Measurements from ENCODE around the gene PCSK2. TPM values are rescaled to one million over a fixed set of nuclear protein-coding genes. Genes with fewer than 3 reads are reported as not detected.

Gene PCSK2
- total and polyA plus RNA-seq, 4 donors: 0.51 to 9.8 (median 1.5) TPM

DNA sequence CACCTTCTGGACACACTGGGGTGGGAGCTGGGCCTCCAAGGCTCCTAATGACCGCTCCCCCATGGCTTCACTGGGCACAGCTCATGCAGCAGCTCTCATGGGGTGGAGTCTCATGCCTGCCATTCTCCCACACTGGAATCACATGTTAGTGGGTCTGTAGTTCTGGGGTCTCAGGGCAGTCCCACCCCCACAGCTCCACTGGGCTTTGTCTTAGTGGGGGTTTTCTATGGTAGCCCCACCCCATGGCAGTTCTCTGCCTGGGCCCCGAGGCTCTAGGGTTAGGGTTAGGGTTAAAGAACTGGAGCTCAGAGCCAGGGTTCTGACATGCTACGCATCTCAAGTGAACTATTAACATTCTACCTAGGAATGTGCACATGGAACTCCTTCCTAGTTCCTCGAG is 139.0 kb downstream of the PCSK2 start:
- Histone ChIP-seq H3K9ac (ENCODE audit: insufficient read depth in 1 of 2, low read length in 2 of 2) (no peak overlapping the region), H3K9me3 (ENCODE audit: control insufficient read depth in 4 of 4, insufficient read depth in 3 of 4, low read length in 3 of 4) (peaks cover 0 to 3% (median 0%) of the 10 kb centered on the region in 4 donors), H3K4me1 (ENCODE audit: control insufficient read depth in 5 of 5, insufficient read depth in 5 of 5, low read length in 5 of 5) (no peaks in the 10 kb centered on the region), H3K27me3 (ENCODE audit: control insufficient read depth in 3 of 3, insufficient read depth in 3 of 3, low read length in 2 of 3) (no peaks in the 10 kb centered on the region), H3K27ac (ENCODE audit: low read depth in 1 of 2, low read length in 1 of 2) (no peak overlapping the region), H3K4me3 (no peak overlapping the region), H3K36me3 (ENCODE audit: control insufficient read depth in 4 of 4, insufficient read depth in 4 of 4, low read length in 4 of 4) (no peaks in the 10 kb centered on the region)
- WGBS, 2 donors: 76 to 86% methylated on average over 4 of the region's 4 CpGs
- TF ChIP-seq, protein P1, sequence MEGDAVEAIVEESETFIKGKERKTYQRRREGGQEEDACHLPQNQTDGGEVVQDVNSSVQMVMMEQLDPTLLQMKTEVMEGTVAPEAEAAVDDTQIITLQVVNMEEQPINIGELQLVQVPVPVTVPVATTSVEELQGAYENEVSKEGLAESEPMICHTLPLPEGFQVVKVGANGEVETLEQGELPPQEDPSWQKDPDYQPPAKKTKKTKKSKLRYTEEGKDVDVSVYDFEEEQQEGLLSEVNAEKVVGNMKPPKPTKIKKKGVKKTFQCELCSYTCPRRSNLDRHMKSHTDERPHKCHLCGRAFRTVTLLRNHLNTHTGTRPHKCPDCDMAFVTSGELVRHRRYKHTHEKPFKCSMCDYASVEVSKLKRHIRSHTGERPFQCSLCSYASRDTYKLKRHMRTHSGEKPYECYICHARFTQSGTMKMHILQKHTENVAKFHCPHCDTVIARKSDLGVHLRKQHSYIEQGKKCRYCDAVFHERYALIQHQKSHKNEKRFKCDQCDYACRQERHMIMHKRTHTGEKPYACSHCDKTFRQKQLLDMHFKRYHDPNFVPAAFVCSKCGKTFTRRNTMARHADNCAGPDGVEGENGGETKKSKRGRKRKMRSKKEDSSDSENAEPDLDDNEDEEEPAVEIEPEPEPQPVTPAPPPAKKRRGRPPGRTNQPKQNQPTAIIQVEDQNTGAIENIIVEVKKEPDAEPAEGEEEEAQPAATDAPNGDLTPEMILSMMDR (IDR thresholded peaks at IDR 0.05; ENCODE audit: control extremely low read depth, extremely low read depth): no peak
- DNase-seq (no peak), ATAC-seq (ENCODE audit: insufficient read depth, low FRiP score) (no peak)

DNA sequence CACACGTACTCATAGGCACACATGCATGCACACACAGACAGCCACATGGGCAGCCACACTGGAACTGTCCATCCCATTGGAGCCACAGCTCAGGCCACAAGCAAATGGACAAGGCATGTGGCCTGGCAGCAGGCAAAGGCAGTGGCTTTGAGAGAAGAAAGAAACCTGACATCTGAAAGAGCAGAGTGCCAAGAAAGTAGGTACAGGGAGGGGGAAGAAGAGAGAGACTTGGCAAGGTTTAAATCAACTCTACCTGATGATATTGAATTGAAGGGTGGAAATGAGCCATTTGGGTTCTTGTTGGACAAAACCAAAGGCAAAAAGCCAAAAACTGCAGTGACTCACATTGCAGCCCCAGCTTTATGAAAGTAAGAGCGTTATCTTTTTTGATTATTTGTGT is 142.7 kb downstream of the PCSK2 start:
- no peaks in the 10 kb centered on the region for H3K36me3 ChIP-seq (ENCODE audit: control insufficient read depth in 4 of 4, insufficient read depth in 4 of 4, low read length in 4 of 4)
- no peaks in the 10 kb centered on the region for H3K4me1 ChIP-seq (ENCODE audit: control insufficient read depth in 5 of 5, insufficient read depth in 5 of 5, low read length in 5 of 5)
- DNase-seq (no peak), ATAC-seq (ENCODE audit: insufficient read depth, low FRiP score) (no peak)
- H3K27me3 ChIP-seq (ENCODE audit: control insufficient read depth in 3 of 3, insufficient read depth in 3 of 3, low read length in 2 of 3): peaks cover 0 to 2% (median 0%) of the 10 kb centered on the region in 3 donors
- H3K9me3 ChIP-seq (ENCODE audit: control insufficient read depth in 4 of 4, insufficient read depth in 3 of 4, low read length in 3 of 4): peaks cover 0 to 5% (median 0%) of the 10 kb centered on the region in 4 donors
- TF ChIP-seq, protein P1 (IDR thresholded peaks at IDR 0.05; ENCODE audit: control extremely low read depth, extremely low read depth): no peak
- H3K4me3 ChIP-seq: no peak overlapping the region
- 84 to 94% methylated on average over 2 of the region's 2 CpGs for WGBS, 2 donors
- no peak overlapping the region for H3K9ac ChIP-seq (ENCODE audit: insufficient read depth in 1 of 2, low read length in 2 of 2)
- H3K27ac ChIP-seq (ENCODE audit: low read depth in 1 of 2, low read length in 1 of 2): no peak overlapping the region

DNA sequence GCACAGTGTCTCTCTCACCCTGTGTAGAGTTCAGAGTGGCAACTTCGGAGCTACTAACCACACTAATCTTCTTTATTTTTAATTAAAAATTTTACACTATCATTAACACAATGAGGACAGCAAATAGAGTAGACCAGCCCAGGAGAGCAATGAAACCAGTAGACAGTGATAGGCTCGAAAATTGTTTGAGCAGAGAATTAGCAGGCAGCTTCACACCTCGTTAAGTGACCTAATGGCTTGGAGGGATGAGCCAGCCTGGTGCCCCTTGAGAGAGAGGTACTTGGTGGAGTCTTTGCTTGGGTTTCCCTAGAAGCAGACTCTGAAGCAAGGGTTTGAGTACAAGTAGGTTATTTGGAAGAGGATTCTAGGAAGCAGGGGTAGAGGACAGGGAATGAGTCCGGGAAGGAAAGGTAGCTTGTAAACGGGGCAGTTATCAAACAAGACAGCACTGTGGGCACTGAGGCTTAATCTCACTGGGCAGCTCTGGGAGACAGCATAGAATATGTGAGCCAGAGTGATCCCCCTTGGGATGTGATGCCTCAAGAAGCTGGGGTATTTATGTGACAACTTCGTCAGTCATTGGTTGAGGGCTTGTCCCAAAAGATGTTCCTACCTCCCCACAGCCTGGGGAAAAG is 146.1 kb downstream of the PCSK2 start:
- no peaks in the 10 kb centered on the region for H3K4me1 ChIP-seq (ENCODE audit: control insufficient read depth in 5 of 5, insufficient read depth in 5 of 5, low read length in 5 of 5)
- no peak for ATAC-seq (ENCODE audit: insufficient read depth, low FRiP score)
- peaks cover 0 to 2% (median 0%) of the 10 kb centered on the region in 3 donors for H3K27me3 ChIP-seq (ENCODE audit: control insufficient read depth in 3 of 3, insufficient read depth in 3 of 3, low read length in 2 of 3)
- no peaks in the 10 kb centered on the region for H3K36me3 ChIP-seq (ENCODE audit: control insufficient read depth in 4 of 4, insufficient read depth in 4 of 4, low read length in 4 of 4)
- H3K9ac ChIP-seq (ENCODE audit: insufficient read depth in 1 of 2, low read length in 2 of 2): no peak overlapping the region
- H3K9me3 ChIP-seq (ENCODE audit: control insufficient read depth in 4 of 4, insufficient read depth in 3 of 4, low read length in 3 of 4): peaks cover 0 to 5% (median 0%) of the 10 kb centered on the region in 4 donors
- no peak for DNase-seq
- TF ChIP-seq, protein P1 (IDR thresholded peaks at IDR 0.05; ENCODE audit: control extremely low read depth, extremely low read depth): no peak
- no peak overlapping the region for H3K4me3 ChIP-seq
- WGBS, 2 donors: 61 to 69% methylated on average over 6 of the region's 6 CpGs
- H3K27ac ChIP-seq (ENCODE audit: low read depth in 1 of 2, low read length in 1 of 2): no peak overlapping the region

DNA sequence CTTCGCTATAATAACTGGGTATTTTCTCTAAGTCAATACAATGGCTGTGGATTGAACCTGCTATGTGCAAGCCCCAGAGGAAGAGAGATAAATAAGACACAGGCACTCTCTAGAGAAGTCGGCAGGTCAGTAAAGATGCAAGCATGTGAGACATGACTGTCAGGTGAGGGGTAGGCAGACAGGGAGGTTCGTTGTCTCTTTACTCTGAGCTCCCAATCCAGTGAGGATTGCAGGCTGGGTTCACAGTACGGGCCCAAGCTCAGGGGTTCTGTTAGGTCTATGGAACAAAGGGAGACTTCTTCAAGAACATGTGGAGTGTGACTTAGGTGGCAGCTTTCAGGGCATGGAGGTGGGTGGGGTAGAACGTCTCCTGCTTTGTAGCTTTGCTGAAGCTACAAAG is 147.2 kb downstream of the PCSK2 start:
- WGBS, 2 donors: 76 to 81% methylated on average over 5 of the region's 5 CpGs
- ATAC-seq (ENCODE audit: insufficient read depth, low FRiP score) (no peak), DNase-seq (no peak)
- no peaks in the 10 kb centered on the region for H3K36me3 ChIP-seq (ENCODE audit: control insufficient read depth in 4 of 4, insufficient read depth in 4 of 4, low read length in 4 of 4)
- H3K9ac ChIP-seq (ENCODE audit: insufficient read depth in 1 of 2, low read length in 2 of 2): no peak overlapping the region
- no peak overlapping the region for H3K27ac ChIP-seq (ENCODE audit: low read depth in 1 of 2, low read length in 1 of 2)
- no peaks in the 10 kb centered on the region for H3K4me1 ChIP-seq (ENCODE audit: control insufficient read depth in 5 of 5, insufficient read depth in 5 of 5, low read length in 5 of 5)
- H3K27me3 ChIP-seq (ENCODE audit: control insufficient read depth in 3 of 3, insufficient read depth in 3 of 3, low read length in 2 of 3): peaks cover 0 to 2% (median 0%) of the 10 kb centered on the region in 3 donors
- H3K9me3 ChIP-seq (ENCODE audit: control insufficient read depth in 4 of 4, insufficient read depth in 3 of 4, low read length in 3 of 4): peaks cover 0 to 5% (median 0%) of the 10 kb centered on the region in 4 donors
- TF ChIP-seq, protein P1 (IDR thresholded peaks at IDR 0.05; ENCODE audit: control extremely low read depth, extremely low read depth): no peak
- H3K4me3 ChIP-seq: no peak overlapping the region

Measured in lung (tissue), 12 donors.